ENCODE results near the gene MBD4.

- TF ChIP-seq POLR2A (IDR thresholded peaks at IDR 0.05) = no peak
- TF ChIP-seq CTCF (IDR thresholded peaks at IDR 0.05) = no peak
- no peak for TF ChIP-seq EP300 (IDR thresholded peaks at IDR 0.05)
Measured at GRCh38 chr3:129467932-129468331, 28.2 kb upstream of the MBD4 start.
